HG03565 (cell line): ENCODE measurements around the gene SLC10A7.
"Not testable (repeated sequence)": the region's sequence is repeated elsewhere in the genome, so short reads cannot be mapped to it uniquely, and the experiment has no call there.

Experiments used
- ATAC-seq: cut with Tn5 transposase; IDR thresholded peaks from one replicate; pipeline ENCODE4 v1.9.1; 2021; ENCODE audit warnings: mild to moderate bottlenecking, moderate library complexity; ENCODE audit not compliant: unreplicated experiment

Gene SLC10A7

GRCh38 chr4:146368209-146368608 is 153.5 kb downstream of the SLC10A7 start:
- no peak for ATAC-seq

GRCh38 chr4:146367347-146367746 is 154.4 kb downstream of the SLC10A7 start:
- ATAC-seq, result no peak

- peak; percentile 56 for ATAC-seq
These were observed 162.0 kb downstream of the SLC10A7 start for GRCh38 chr4:146359771-146360170.

GRCh38 chr4:146350114-146350513 is 171.6 kb downstream of the SLC10A7 start:
- ATAC-seq, result not testable (repeated sequence)

GRCh38 chr4:146349306-146349705 is 172.4 kb downstream of the SLC10A7 start:
- no peak for ATAC-seq

- ATAC-seq, result no peak
These were observed 173.9 kb downstream of the SLC10A7 start for GRCh38 chr4:146347822-146348221.

GRCh38 chr4:146346276-146346675 is 175.5 kb downstream of the SLC10A7 start:
- peak; percentile 36 for ATAC-seq

GRCh38 chr4:146343776-146344175 is 178.0 kb downstream of the SLC10A7 start:
- no peak for ATAC-seq

- ATAC-seq, result peak; percentile 71
These were observed 178.5 kb downstream of the SLC10A7 start for GRCh38 chr4:146343199-146343598.

GRCh38 chr4:146342600-146343192 is 179.0 kb downstream of the SLC10A7 start:
- no peak for ATAC-seq

- no peak for ATAC-seq
These were observed 180.9 kb downstream of the SLC10A7 start for GRCh38 chr4:146340798-146341197.

- ATAC-seq, result no peak
These were observed 183.2 kb downstream of the SLC10A7 start for GRCh38 chr4:146338512-146338911.

- no peak for ATAC-seq
These were observed 185.3 kb downstream of the SLC10A7 start for GRCh38 chr4:146336410-146336807.

GRCh38 chr4:146335763-146336409 is 185.9 kb downstream of the SLC10A7 start:
- ATAC-seq, result no peak

- ATAC-seq, result no peak
These were observed 186.8 kb downstream of the SLC10A7 start for GRCh38 chr4:146334862-146335449.

- no peak for ATAC-seq
These were observed 187.9 kb downstream of the SLC10A7 start for GRCh38 chr4:146333895-146334262.

GRCh38 chr4:146333187-146333894 is 188.4 kb downstream of the SLC10A7 start:
- ATAC-seq, result peak; percentile 84

- ATAC-seq, result no peak
These were observed 191.3 kb downstream of the SLC10A7 start for GRCh38 chr4:146330392-146330791.

GRCh38 chr4:146329050-146329716 is 192.6 kb downstream of the SLC10A7 start:
- no peak for ATAC-seq

- no peak for ATAC-seq
These were observed 193.7 kb downstream of the SLC10A7 start for GRCh38 chr4:146327859-146328650.
